GM18502 (cell line): ENCODE results near the gene ZNF664.

ENCODE experiments used
- ATAC-seq: cut with Tn5 transposase; IDR thresholded peaks from one replicate; pipeline ENCODE4 v1.9.1; 2021; ENCODE audit warnings: mild to moderate bottlenecking; ENCODE audit not compliant: unreplicated experiment, poor library complexity

Gene ZNF664

GRCh38 chr12:124026755-124027745, 54.0 kb downstream of the ZNF664 start:
- ATAC-seq = no peak

- no peak for ATAC-seq
These were observed 54.9 kb downstream of the ZNF664 start for GRCh38 chr12:124027753-124028554.

GRCh38 chr12:124028555-124028925, 55.5 kb downstream of the ZNF664 start:
- ATAC-seq = no peak

GRCh38 chr12:124030008-124030407, 57.0 kb downstream of the ZNF664 start:
- no peak for ATAC-seq

GRCh38 chr12:124030510-124030909, 57.5 kb downstream of the ZNF664 start:
- ATAC-seq = no peak

GRCh38 chr12:124031058-124031457, 58.0 kb downstream of the ZNF664 start:
- no peak for ATAC-seq

GRCh38 chr12:124032265-124032886, 59.4 kb downstream of the ZNF664 start:
- ATAC-seq = no peak

- ATAC-seq = no peak
These were observed 60.8 kb downstream of the ZNF664 start for GRCh38 chr12:124033859-124034258.

GRCh38 chr12:124034297-124034696, 61.3 kb downstream of the ZNF664 start:
- ATAC-seq = no peak

- no peak for ATAC-seq
These were observed 62.1 kb downstream of the ZNF664 start for GRCh38 chr12:124035163-124035562.

- no peak for ATAC-seq
These were observed 63.2 kb downstream of the ZNF664 start for GRCh38 chr12:124036171-124036598.

GRCh38 chr12:124036657-124037109, 63.7 kb downstream of the ZNF664 start:
- no peak for ATAC-seq

GRCh38 chr12:124037331-124037730, 64.3 kb downstream of the ZNF664 start:
- ATAC-seq = no peak

GRCh38 chr12:124039276-124039675, 66.3 kb downstream of the ZNF664 start:
- ATAC-seq = no peak

GRCh38 chr12:124040291-124040690, 67.3 kb downstream of the ZNF664 start:
- ATAC-seq = no peak

GRCh38 chr12:124040737-124041136, 67.7 kb downstream of the ZNF664 start:
- no peak for ATAC-seq

GRCh38 chr12:124041907-124042306, 68.9 kb downstream of the ZNF664 start:
- ATAC-seq = no peak

- ATAC-seq = no peak
These were observed 71.0 kb downstream of the ZNF664 start for GRCh38 chr12:124044021-124044420.

GRCh38 chr12:124044809-124045321, 71.8 kb downstream of the ZNF664 start:
- ATAC-seq = no peak

GRCh38 chr12:124045671-124046455, 72.8 kb downstream of the ZNF664 start:
- ATAC-seq = no peak
